PC-3 (cell line): ENCODE data around the gene SDE2. TPM values are rescaled to one million over a fixed set of nuclear protein-coding genes. Genes with fewer than 3 reads are reported as not detected.
"Not testable (repeated sequence)": the region's sequence is repeated elsewhere in the genome, so short reads cannot be mapped to it uniquely, and the experiment has no call there.

ENCODE experiments used
- ATAC-seq: fragments of 200-7000 bp; cut with Tn5 transposase; 2 replicates; pipeline ENCODE4 v1.9.1; 2020; ENCODE audit warnings: mild to moderate bottlenecking, moderate library complexity
- BruUV-seq: library from RNA; stranded (reverse); fragments of 400-500 nt; replicated peaks from 2 replicates; lab custom pipeline; 2021; lab: Mats Ljungman, UMichigan
- CTCF ChIA-PET: fragments of 300-600 bp; sonication (Branson Sonifier 250); formaldehyde crosslinking; loops from one replicate; lab custom pipeline; 2022; ENCODE audit warnings: antibody characterized with exemption; lab: Charles Lee
- POLR2A ChIA-PET: fragments of 300-600 bp; sonication (Branson Sonifier 250); formaldehyde crosslinking; loops from one replicate; lab custom pipeline; 2022; ENCODE audit warnings: antibody characterized with exemption; ENCODE audit not compliant: unreplicated experiment; lab: Charles Lee
- DNase-seq: peaks from one replicate; pipeline ENCODE4 v3.0.0-alpha.2; 2015
- H2AFZ ChIP-seq: fragments of 300-600 bp; sonication (generic); 2 replicates; pipeline ENCODE4 v1.6.0; 2016; ENCODE audit warnings: antibody characterized with exemption, low read length
- H3F3A ChIP-seq: fragments of 300-600 bp; sonication (generic); one replicate; pipeline ENCODE4 v1.6.0; 2017; ENCODE audit warnings: antibody characterized with exemption, low read length, control low read depth, mild to moderate bottlenecking; ENCODE audit not compliant: unreplicated experiment
- H3K27ac ChIP-seq: fragments of 300-600 bp; sonication (generic); 2 replicates; pipeline ENCODE4 v1.5.1; 2016; ENCODE audit warnings: mild to moderate bottlenecking, low read length
- H3K27me3 ChIP-seq: fragments of 300-600 bp; sonication (generic); 2 replicates; pipeline ENCODE4 v1.6.1; 2016; ENCODE audit warnings: low read length, mixed read lengths
- H3K36me3 ChIP-seq: fragments of 300-600 bp; sonication (generic); 2 replicates; pipeline ENCODE4 v1.6.1; 2016; ENCODE audit warnings: low read depth, mixed run types, low read length, mixed read lengths
- H3K4me1 ChIP-seq: fragments of 300-600 bp; sonication (generic); 2 replicates; pipeline ENCODE4 v1.5.1; 2016; ENCODE audit warnings: low read length; ENCODE audit not compliant: insufficient read depth
- H3K4me2 ChIP-seq: fragments of 300-600 bp; sonication (generic); 2 replicates; pipeline ENCODE4 v1.6.0; 2016; ENCODE audit warnings: low read length
- H3K4me3 ChIP-seq: fragments of 300-600 bp; sonication (generic); 2 replicates; pipeline ENCODE4 v1.5.1; 2016; ENCODE audit warnings: mild to moderate bottlenecking, low read length, mixed read lengths
- H3K79me2 ChIP-seq: fragments of 300-600 bp; sonication (generic); 2 replicates; pipeline ENCODE4 v1.6.1; 2017; ENCODE audit warnings: low read length, mixed read lengths
- H3K9ac ChIP-seq: fragments of 300-600 bp; sonication (generic); 2 replicates; pipeline ENCODE4 v1.6.0; 2016; ENCODE audit warnings: mild to moderate bottlenecking, low read length
- H3K9me2 ChIP-seq: fragments of 300-600 bp; sonication (generic); replicated peaks from 2 replicates; pipeline ENCODE4 v1.6.1; 2016; ENCODE audit warnings: mixed run types, low read length, mixed read lengths
- H3K9me3 ChIP-seq: fragments of 300-600 bp; sonication (generic); 2 replicates; pipeline ENCODE4 v1.6.1; 2016; ENCODE audit warnings: low read length, mixed read lengths
- H4K20me1 ChIP-seq: fragments of 300-600 bp; sonication (generic); 2 replicates; pipeline ENCODE4 v1.6.1; 2016; ENCODE audit warnings: low read length, mixed read lengths
- CTCF ChIP-seq: fragments of 300-600 bp; sonication (generic); conservative IDR thresholded peaks from 2 replicates; pipeline ENCODE4 v1.5.1; 2017; ENCODE audit warnings: antibody characterized with exemption, low read depth, mild to moderate bottlenecking, low read length
- EZH2 ChIP-seq: fragments of 300-600 bp; sonication (generic); IDR thresholded peaks from one replicate; pipeline ENCODE4 v1.6.1; 2017; ENCODE audit warnings: antibody characterized with exemption, mild to moderate bottlenecking, low read length; ENCODE audit not compliant: unreplicated experiment
- EZH2phosphoT487 ChIP-seq: fragments of 300-600 bp; sonication (generic); IDR thresholded peaks from 2 replicates; pipeline ENCODE4 v1.6.1; 2018; ENCODE audit warnings: mild to moderate bottlenecking, antibody characterized with exemption, low read length, borderline replicate concordance
- intact Hi-C: fragments of 100-400 bp; cut with micrococcal nuclease; formaldehyde crosslinking; loops from 2 replicates; pipeline ENCODE4 v1.9.0; 2023
- total RNA-seq: library from RNA; depleted of rRNA; stranded (reverse); fragments of >200 nt; gene quantifications from 2 replicates; pipeline ENCODE4 v1.2.3, GENCODE V29; 2014

SDE2 gene
- total RNA-seq, 1 experiment from 2014 or later: 26.1 TPM

- H3K4me1 ChIP-seq, ATAC-seq, H2AFZ ChIP-seq, H4K20me1 ChIP-seq, CTCF ChIA-PET, DNase-seq, H3K36me3 ChIP-seq, H3K79me2 ChIP-seq, H3K27ac ChIP-seq, H3K4me3 ChIP-seq, H3K4me2 ChIP-seq, POLR2A ChIA-PET, BruUV-seq, H3K9ac ChIP-seq, H3K27me3 ChIP-seq, H3K9me3 ChIP-seq, H3F3A ChIP-seq, H3K9me2 ChIP-seq: not testable (repeated sequence)
- intact Hi-C loops: loop anchor here (10.0 kb wide), 1 partner anchor 645 kb away; no protein-coding TSS in a partner anchor
These were observed 29.4 kb downstream of the SDE2 start for GRCh38 chr1:225969751-225970150.

GRCh38 chr1:225965231-225965630 lies 33.9 kb downstream of the SDE2 start:
- ATAC-seq (no peak), DNase-seq (no peak)
- no peak overlapping the region for H3K4me2 ChIP-seq
- POLR2A ChIA-PET: interaction anchor here (0.6 kb wide), 1 partner anchor 200 kb away, joined by 3 read pairs; no protein-coding TSS in a partner anchor
- H3K4me1 ChIP-seq: no peaks in the 10 kb centered on the region
- no peak overlapping the region for H2AFZ ChIP-seq
- H3F3A ChIP-seq: no peaks in the 10 kb centered on the region
- H3K9me2 ChIP-seq: no peaks in the 10 kb centered on the region
- H3K27ac ChIP-seq: no peak overlapping the region
- TF ChIP-seq EZH2 (no peak), CTCF (no peak), EZH2phosphoT487 (no peak)
- no peaks in the 10 kb centered on the region for H4K20me1 ChIP-seq
- no peaks in the 10 kb centered on the region for H3K9me3 ChIP-seq
- BruUV-seq: no TSS peak
- CTCF ChIA-PET: no interaction called here
- H3K27me3 ChIP-seq: no peaks in the 10 kb centered on the region
- H3K79me2 ChIP-seq: no peaks in the 10 kb centered on the region
- intact Hi-C loops: no loop called here
- H3K4me3 ChIP-seq: no peak overlapping the region
- no peak overlapping the region for H3K9ac ChIP-seq
- H3K36me3 ChIP-seq: no peaks in the 10 kb centered on the region; the same call in 1 of the 2 replicates

- H3F3A ChIP-seq: no peaks in the 10 kb centered on the region
- peak; percentile 34 for DNase-seq
- POLR2A ChIA-PET: no interaction called here
These were observed 35.2 kb downstream of the SDE2 start for GRCh38 chr1:225963735-225964530.

More at GRCh38 chr1:225963735-225964530, 35.2 kb downstream of the SDE2 start:
- ATAC-seq: no peak
- no peak overlapping the region for H3K9ac ChIP-seq
- H3K9me3 ChIP-seq: no peaks in the 10 kb centered on the region
- H3K4me2 ChIP-seq: no peak overlapping the region
- no peaks in the 10 kb centered on the region; the same call in 1 of the 2 replicates for H3K36me3 ChIP-seq
- H3K9me2 ChIP-seq: no peaks in the 10 kb centered on the region
- no peaks in the 10 kb centered on the region for H3K4me1 ChIP-seq
- H3K27me3 ChIP-seq: no peaks in the 10 kb centered on the region
- intact Hi-C loops: no loop called here
- H3K27ac ChIP-seq: no peak overlapping the region
- H2AFZ ChIP-seq: no peak overlapping the region
- TF ChIP-seq EZH2phosphoT487: no peak
- TF ChIP-seq CTCF: no peak
- TF ChIP-seq EZH2: no peak
- H3K79me2 ChIP-seq: no peaks in the 10 kb centered on the region
- no peaks in the 10 kb centered on the region for H4K20me1 ChIP-seq
- CTCF ChIA-PET: no interaction called here
- no peak overlapping the region for H3K4me3 ChIP-seq
- BruUV-seq: no TSS peak
